GM12878 (cell line): ENCODE data around the gene MOBP. TPM values are rescaled to one million over a fixed set of nuclear protein-coding genes. Genes with fewer than 3 reads are reported as not detected.

Experiments
- ATAC-seq: fragments of 200-7000 bp; cut with Tn5 transposase; 3 replicates; pipeline ENCODE4 v1.9.1; 2020; ENCODE audit warnings: mild to moderate bottlenecking, moderate library complexity
- BruUV-seq: library from RNA; stranded (reverse); fragments of 400-500 nt; replicated peaks from 2 replicates; lab custom pipeline; 2021; lab: Mats Ljungman, UMichigan
- CTCF ChIA-PET: fragments of 300-600 bp; sonication (Branson Sonifier 250); formaldehyde crosslinking; extraction: SDS; loops from one replicate; lab custom pipeline; 2021; ENCODE audit warnings: inconsistent platforms; lab: Yijun Ruan, JAX
- POLR2A ChIA-PET: fragments of 350-600 bp; formaldehyde crosslinking; extraction: SDS; loops from one replicate; lab custom pipeline; 2021; ENCODE audit warnings: inconsistent platforms; lab: Charles Lee
- RAD21 ChIA-PET: fragments of 300-600 bp; sonication (Branson Sonifier 250); formaldehyde crosslinking; loops from one replicate; lab custom pipeline; 2023; ENCODE audit warnings: antibody characterized with exemption; ENCODE audit not compliant: unreplicated experiment; lab: Charles Lee
- SMC1A ChIA-PET: fragments of 300-600 bp; sonication (Branson Sonifier 250); formaldehyde crosslinking; loops from one replicate; lab custom pipeline; 2023; ENCODE audit not compliant: unreplicated experiment, uncharacterized antibody; lab: Charles Lee
- DNase-seq: peaks from one replicate; pipeline ENCODE4 v3.0.0-alpha.2; 2011; ENCODE audit warnings: low read depth, low spot score
- FAIRE-seq: peaks from 3 replicates; lab custom pipeline; 2011; peaks lifted over from hg19 to GRCh38; lab: Jason Lieb, UNC
- H2AFZ ChIP-seq: 2 replicates; pipeline ENCODE4 v1.6.0; 2011; ENCODE audit warnings: low read depth, low read length, control low read depth; ENCODE audit not compliant: control insufficient read depth
- H3K27ac ChIP-seq: 2 replicates; pipeline ENCODE4 v1.5.1; 2011; ENCODE audit warnings: control low read depth; ENCODE audit not compliant: control insufficient read depth, insufficient read depth
- H3K27me3 ChIP-seq, 2 experiments: replicated peaks in 1 of 2; 2 replicates each; pipeline versions ENCODE4 v1.6.0 to v1.6.1; 2011; ENCODE audit warnings: low read length in 1 of 2; ENCODE audit not compliant: control insufficient read depth in 2 of 2, insufficient read depth in 2 of 2
- H3K36me3 ChIP-seq, 2 experiments: 2 replicates each; pipeline ENCODE4 v1.5.1; 2011; ENCODE audit warnings: low read length in 1 of 2; ENCODE audit not compliant: control insufficient read depth in 2 of 2, insufficient read depth in 2 of 2
- H3K4me1 ChIP-seq: 2 replicates; pipeline ENCODE4 v1.6.1; 2011; ENCODE audit warnings: mild to moderate bottlenecking, low read length, moderate library complexity, mixed read lengths; ENCODE audit not compliant: control insufficient read depth, insufficient read depth
- H3K4me2 ChIP-seq: 2 replicates; pipeline ENCODE4 v1.6.0; 2011; ENCODE audit warnings: control low read depth; ENCODE audit not compliant: control insufficient read depth, insufficient read depth
- H3K4me3 ChIP-seq: fragments of 200-600 bp; sonication (generic); 2 replicates; pipeline ENCODE4 v1.5.1; 2016
- H3K79me2 ChIP-seq: 2 replicates; pipeline ENCODE4 v1.6.0; 2011; ENCODE audit warnings: low read length; ENCODE audit not compliant: control insufficient read depth, insufficient read depth
- H3K9ac ChIP-seq: 2 replicates; pipeline ENCODE4 v1.8.0; 2011; ENCODE audit warnings: low read length, control low read depth, mixed read lengths; ENCODE audit not compliant: control insufficient read depth, insufficient read depth
- H3K9me3 ChIP-seq: replicated peaks from 3 replicates; pipeline ENCODE4 v1.5.1; 2011; ENCODE audit warnings: mild to moderate bottlenecking, low read length; ENCODE audit not compliant: control insufficient read depth, insufficient read depth
- H4K20me1 ChIP-seq: 2 replicates; pipeline ENCODE4 v1.6.0; 2011; ENCODE audit not compliant: control insufficient read depth, insufficient read depth
- CREM ChIP-seq: IDR thresholded peaks from 2 replicates; pipeline ENCODE4 v1.6.1; 2014; ENCODE audit warnings: antibody characterized with exemption, low read depth
- E4F1 ChIP-seq: fragments of 450-650 bp; IDR thresholded peaks from 2 replicates; pipeline ENCODE4 v1.6.1; 2018; ENCODE audit warnings: borderline replicate concordance, mild to moderate bottlenecking; ENCODE audit not compliant: partially characterized antibody
- MYC ChIP-seq: IDR thresholded peaks from 2 replicates; pipeline ENCODE4 v1.6.1; 2011; ENCODE audit warnings: mild to moderate bottlenecking, low read length, moderate library complexity, inconsistent platforms; ENCODE audit not compliant: insufficient read depth, insufficient replicate concordance, insufficient read length, severe bottlenecking
- REST ChIP-seq: IDR thresholded peaks from 2 replicates; pipeline ENCODE4 v1.6.1; 2012; ENCODE audit warnings: mild to moderate bottlenecking, low read depth, low read length
- RUNX3 ChIP-seq: IDR thresholded peaks from 2 replicates; pipeline ENCODE4 v1.6.1; 2012; ENCODE audit warnings: low read length, inconsistent platforms
- SMAD1 ChIP-seq: fragments of 450-650 bp; IDR thresholded peaks from 2 replicates; pipeline ENCODE4 v1.6.1; 2018; ENCODE audit warnings: mild to moderate bottlenecking, low read depth; ENCODE audit not compliant: partially characterized antibody
- WGBS: methylation state at CpG from one replicate; pipeline ENCODE4 v1.1.6; 2016; ENCODE audit warnings: low lambda C conversion rate; ENCODE audit not compliant: insufficient replicate concordance, insufficient coverage; ENCODE audit errors: missing lambda C conversion rate; 5-methylcytosine and 5-hydroxymethylcytosine counted together
- in situ Hi-C: fragments of 300-500 bp; cut with MboI; formaldehyde crosslinking; loops from 9 replicates; pipeline ENCODE4 v1.14.3; 2018; ENCODE audit warnings: mixed read lengths
- intact Hi-C: fragments of 100-400 bp; cut with micrococcal nuclease; formaldehyde crosslinking; loops from one replicate; pipeline ENCODE4 v1.14.2; 2022; ENCODE audit not compliant: unreplicated experiment
- polyA plus RNA-seq, 11 experiments: library from polyadenylated mRNA; depleted of rRNA in 4 of 11; unstranded in 6 of 11; stranded (reverse) in 5 of 11; fragments of >200 nt; fragmentation: Nextera tagmentation in 4 of 11; fragmentation: Illumina TruSeq in 1 of 11; extraction: Ambion mirVana in 4 of 11; extraction: Trizol in 1 of 11; gene quantifications; 1 replicate in 1 of 11; 2 replicates in 10 of 11; pipeline versions ENCODE4 v1.2.1 to v1.2.3, GENCODE V29; 2011 to 2016; ENCODE audit warnings: inconsistent platforms in 2 of 11, missing spikeins in 2 of 11, low read depth in 1 of 11
- total RNA-seq, 4 experiments: library from RNA; depleted of rRNA in 3 of 4; stranded (reverse); fragments of >200 nt in 3 of 4; fragmentation: Illumina TruSeq in 1 of 4; extraction: Trizol in 1 of 4; gene quantifications; 2 replicates each; pipeline versions ENCODE4 v1.2.1 to v1.2.3, GENCODE V29; 2013 to 2021

The MOBP gene
- total and polyA plus RNA-seq, 10 of the 15 experiments (the other 5 are each of a cell fraction or from before 2014, with no cell fraction given): 0.04 to 0.09 (median 0.08) TPM; not detected in 5

- TF ChIP-seq SMAD1 (no peak), RUNX3 (peak; percentile 47; the same call in 1 of the 2 replicates)
- intact Hi-C loops (no loop called here), in situ Hi-C loops (no loop called here)
- POLR2A ChIA-PET: no interaction called here
- ATAC-seq (peak; percentile 58), FAIRE-seq (no peak), DNase-seq (no peak)
- RAD21 ChIA-PET: no interaction called here
- no peak overlapping the region for H3K4me2 ChIP-seq
- no peaks in the 10 kb centered on the region for H3K27me3 ChIP-seq
- BruUV-seq: no TSS peak
- no peaks in the 10 kb centered on the region; the same call in 1 of the 3 replicates for H3K9me3 ChIP-seq
- 0% methylated on average over 1 of the region's 1 CpG for WGBS
- no peak overlapping the region for H3K9ac ChIP-seq
- no peak overlapping the region for H3K27ac ChIP-seq
- H3K36me3 ChIP-seq: no peaks in the 10 kb centered on the region
- H4K20me1 ChIP-seq: no peaks in the 10 kb centered on the region
- H3K79me2 ChIP-seq: no peaks in the 10 kb centered on the region
- SMC1A ChIA-PET: interaction anchor here (1.5 kb wide), 1 partner anchor 8 kb away, joined by 3 read pairs; no protein-coding TSS in a partner anchor
- H3K4me3 ChIP-seq: no peak overlapping the region
- CTCF ChIA-PET: interaction anchor here (0.6 to 2.5 kb wide), 4 partner anchors 9 to 639 kb away, joined by 3 to 8 read pairs (median 4); no protein-coding TSS in a partner anchor
- no peak overlapping the region for H2AFZ ChIP-seq
- no peaks in the 10 kb centered on the region for H3K4me1 ChIP-seq
Measured at GRCh38 chr3:39540162-39540921, 72.9 kb downstream of the MOBP start.

GRCh38 chr3:39541442-39541841 lies 74.0 kb downstream of the MOBP start:
- no peak overlapping the region for H3K27ac ChIP-seq
- no peaks in the 10 kb centered on the region for H4K20me1 ChIP-seq
- no peak overlapping the region for H3K9ac ChIP-seq
- DNase-seq (no peak), FAIRE-seq (no peak)
- no peaks in the 10 kb centered on the region for H3K4me1 ChIP-seq
- no peaks in the 10 kb centered on the region for H3K36me3 ChIP-seq
- SMC1A ChIA-PET: interaction anchor here (1.5 kb wide), 1 partner anchor 9 kb away, joined by 3 read pairs; no protein-coding TSS in a partner anchor
- 31% methylated on average over 3 of the region's 3 CpGs for whole genome bisulfite sequencing
- no peaks in the 10 kb centered on the region for H3K79me2 ChIP-seq
- H3K9me3 ChIP-seq: no peaks in the 10 kb centered on the region; the same call in 1 of the 3 replicates
- no peak overlapping the region for H3K4me2 ChIP-seq
- TF ChIP-seq CREM (no peak), REST (no peak), E4F1 (no peak), MYC (no peak)
- TF ChIP-seq, all 136 proteins: peak for 0
- no peak overlapping the region for H2AFZ ChIP-seq
- RAD21 ChIA-PET: no interaction called here
- CTCF ChIA-PET: interaction anchor here (0.7 to 1.7 kb wide), 3 partner anchors 9 to 638 kb away, joined by 4 read pairs; no protein-coding TSS in a partner anchor
- no peak overlapping the region for H3K4me3 ChIP-seq
- ATAC-seq: no peak
- POLR2A ChIA-PET: no interaction called here
- no peaks in the 10 kb centered on the region for H3K27me3 ChIP-seq
- in situ Hi-C loops: no loop called here
- no TSS peak for BruUV-seq
- intact Hi-C loops: no loop called here
